Prostate gland (tissue), 2 donors: ENCODE results near the gene DHRS7B.

Source experiments
- CTCF ChIP-seq, 4 experiments: fragments of 200-600 bp in 2 of 4; fragments of 450-650 bp in 2 of 4; sonication (generic) in 2 of 4; IDR thresholded peaks; 1 replicate in 3 of 4; 2 replicates in 1 of 4; pipeline ENCODE4 v1.5.1; 2016 to 2019; ENCODE audit warnings: antibody characterized with exemption in 4 of 4, mild to moderate bottlenecking in 2 of 4, moderate library complexity in 2 of 4
- POLR2A ChIP-seq: fragments of 450-650 bp; IDR thresholded peaks from one replicate; pipeline ENCODE4 v1.6.1; 2016; ENCODE audit warnings: antibody characterized with exemption, mild to moderate bottlenecking
- POLR2AphosphoS5 ChIP-seq: sonication (generic); formaldehyde crosslinking; IDR thresholded peaks from one replicate; pipeline ENCODE4 v1.6.1; 2017; ENCODE audit warnings: antibody characterized with exemption

- TF ChIP-seq POLR2AphosphoS5 (no peak), CTCF (IDR thresholded peaks at IDR 0.05) (no peak), POLR2A (no peak)
Observed at GRCh38 chr17:21184570-21184969, 57.8 kb downstream of the DHRS7B start.
